ENCODE data around the gene NCR2.

DNA sequence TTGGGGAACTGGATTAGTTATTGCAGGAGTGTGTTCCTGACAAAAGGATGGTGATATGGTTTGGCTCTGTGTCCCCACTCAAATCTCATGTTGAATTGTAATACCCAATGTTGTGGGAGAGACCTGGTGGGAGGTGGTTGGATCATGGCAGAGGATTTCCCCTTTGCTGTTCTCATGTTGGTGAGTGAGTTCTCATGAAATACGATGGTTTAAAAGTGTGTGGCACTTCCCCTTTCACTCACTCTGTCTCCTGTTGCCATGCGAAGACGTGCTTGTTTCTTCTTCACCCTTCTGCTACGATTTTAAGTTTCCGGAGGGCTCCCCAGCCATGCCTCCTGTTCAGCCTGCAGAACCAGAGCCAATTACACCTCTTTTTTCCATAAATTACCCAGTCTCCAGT, 32.8 kb upstream of the NCR2 start:
- TF ChIP-seq ZNF384 (IDR thresholded peaks at IDR 0.05) (no peak), NFRKB (IDR thresholded peaks at IDR 0.05) (no peak), SP1 (IDR thresholded peaks at IDR 0.05) (no peak), HDGF (IDR thresholded peaks at IDR 0.05; ENCODE audit: borderline replicate concordance) (no peak), ELF4 (IDR thresholded peaks at IDR 0.05) (no peak), SUZ12 (IDR thresholded peaks at IDR 0.05) (no peak), FOXA1 (IDR thresholded peaks at IDR 0.05) (no peak), ARNT (IDR thresholded peaks at IDR 0.05) (no peak)
